Stimulated activated memory B cell treated with anti-CD40 and anti-IgM and Interleukin-4, amounts not matched to agents 10 μg/mL and 1 μg/mL and 100 μg/mL, for 72 hours (primary cell): Measurements from ENCODE around the gene AZGP1.
A peak's percentile ranks its signal among the peaks of the same experiment; 100 is the strongest.
"Not testable (repeated sequence)": the region's sequence is repeated elsewhere in the genome, so short reads cannot be mapped to it uniquely, and the experiment has no call there.

Experiments
- ATAC-seq: fragments of 150-1000 bp; cut with Tn5 transposase; 2 replicates; pipeline ENCODE4 v1.10.0; 2021
- H3K27ac Mint-ChIP-seq: one replicate; pipeline ENCODE4 v1.8.0; 2022; ENCODE audit warnings: mild to moderate bottlenecking, mixed read lengths
- H3K27me3 Mint-ChIP-seq: one replicate; pipeline ENCODE4 v1.8.0; 2022; ENCODE audit warnings: mixed read lengths
- H3K36me3 Mint-ChIP-seq: one replicate; pipeline ENCODE4 v1.8.0; 2022; ENCODE audit warnings: mixed read lengths
- H3K4me1 Mint-ChIP-seq: one replicate; pipeline ENCODE4 v1.8.0; 2022; ENCODE audit warnings: mixed read lengths
- H3K4me3 Mint-ChIP-seq: one replicate; pipeline ENCODE4 v1.8.0; 2022; ENCODE audit warnings: mild to moderate bottlenecking, moderate library complexity, mixed read lengths
- H3K9me3 Mint-ChIP-seq: one replicate; pipeline ENCODE4 v1.8.0; 2022; ENCODE audit warnings: mixed read lengths

Gene AZGP1

DNA sequence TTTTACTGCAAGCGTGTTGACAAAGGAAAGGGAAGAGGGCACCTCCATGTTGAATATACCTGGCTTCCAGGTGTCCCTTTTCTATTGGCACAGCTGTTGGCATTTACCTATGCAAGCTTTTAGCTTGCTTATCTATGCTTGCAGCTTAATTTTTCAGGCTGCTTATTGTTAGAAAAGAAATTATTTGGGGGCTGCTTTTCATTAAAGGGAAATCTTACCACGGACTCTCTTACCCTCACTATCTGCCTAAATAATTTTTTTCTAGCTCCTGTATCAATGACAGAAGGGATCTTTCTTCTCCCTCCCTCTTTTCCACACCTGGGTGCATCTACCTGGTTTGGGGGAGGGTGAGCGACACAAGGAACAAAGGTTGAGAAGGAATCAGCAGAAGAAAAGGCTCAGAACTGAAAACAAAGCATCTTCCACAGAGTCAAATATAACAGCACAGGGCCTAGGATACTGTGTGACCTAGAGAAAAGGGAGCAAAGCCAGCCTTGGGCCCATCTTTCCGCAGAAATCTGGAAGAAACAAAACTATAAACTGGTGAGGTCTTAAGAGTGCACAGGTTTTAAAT lies 31.2 kb downstream of the AZGP1 start:
- no peak for ATAC-seq
- Mint-ChIP-seq H3K4me3 (no peak overlapping the region), H3K36me3 (no peaks in the 10 kb centered on the region), H3K4me1 (peaks cover 15% of the 10 kb centered on the region), H3K27me3 (peaks cover 33% of the 10 kb centered on the region), H3K9me3 (no peaks in the 10 kb centered on the region), H3K27ac (no peak overlapping the region)

DNA sequence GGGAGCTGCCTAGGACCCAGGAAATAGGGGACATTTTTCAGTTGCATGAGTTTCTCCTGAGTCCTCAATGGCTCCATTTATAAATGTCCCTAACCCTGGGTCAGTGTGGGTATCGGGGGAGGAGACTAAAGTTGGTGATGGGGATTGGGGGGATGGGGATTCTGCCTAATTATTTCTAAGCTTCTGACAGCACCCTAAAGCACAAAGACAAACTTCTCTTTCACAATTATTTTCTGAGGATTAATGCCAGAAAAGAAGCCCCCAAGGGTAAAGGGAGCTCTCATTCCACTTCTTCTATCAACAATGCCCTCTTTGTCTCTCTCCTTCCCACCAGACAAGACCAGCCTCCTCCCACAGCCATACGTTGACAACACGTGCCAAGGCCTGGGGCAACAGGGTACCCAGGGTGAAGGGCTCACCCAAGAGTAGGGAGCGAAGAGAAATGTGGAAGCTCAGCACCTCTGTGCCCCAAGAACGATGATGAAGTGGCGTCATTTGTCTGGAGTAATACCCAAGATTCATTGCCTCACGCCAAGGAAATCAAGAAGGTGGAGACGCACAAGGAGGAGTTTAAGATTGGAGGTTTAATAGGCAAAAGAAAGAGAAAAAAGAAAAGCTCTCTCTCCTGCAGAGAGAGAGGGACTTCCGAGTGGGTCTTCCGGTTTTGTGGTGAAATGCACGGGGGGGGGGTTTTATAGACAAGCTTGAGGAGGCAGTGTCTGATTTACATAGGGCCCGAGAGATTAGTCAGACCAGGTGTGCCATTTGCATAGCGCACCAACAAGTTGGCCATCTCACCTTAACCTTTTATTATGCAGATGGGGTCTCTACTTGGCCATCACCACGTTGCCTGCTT lies 32.0 kb downstream of the AZGP1 start:
- ATAC-seq = no peak
- Mint-ChIP-seq H3K36me3 (peaks cover 6% of the 10 kb centered on the region), H3K27ac (no peak overlapping the region), H3K27me3 (peaks cover 33% of the 10 kb centered on the region), H3K9me3 (peaks cover 5% of the 10 kb centered on the region), H3K4me1 (peaks cover 13% of the 10 kb centered on the region), H3K4me3 (peak overlapping the region; percentile 48)

DNA sequence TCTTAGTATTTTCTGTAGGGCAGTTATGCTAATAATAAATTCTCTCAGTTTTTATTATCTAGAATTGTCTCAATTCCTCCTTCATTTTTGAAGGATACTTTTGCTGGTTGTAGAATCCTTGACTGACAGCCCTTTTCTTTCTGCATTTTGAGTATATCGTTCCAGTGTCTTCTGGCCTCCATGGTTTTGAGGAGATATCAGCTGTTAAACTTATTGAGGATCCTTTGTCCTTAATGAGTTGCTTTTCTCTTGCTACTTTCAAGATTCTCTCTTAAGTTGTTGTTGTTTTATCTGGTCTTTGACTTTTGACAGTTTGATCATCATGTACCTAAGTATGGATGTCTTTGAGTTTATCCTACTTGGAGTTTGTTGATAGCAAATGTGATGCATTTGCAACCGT lies 37.5 kb downstream of the AZGP1 start:
- no peak for ATAC-seq
- H3K4me1 Mint-ChIP-seq = no peaks in the 10 kb centered on the region
- H3K27me3 Mint-ChIP-seq = peaks cover 76% of the 10 kb centered on the region
- peaks cover 9% of the 10 kb centered on the region for H3K9me3 Mint-ChIP-seq
- H3K36me3 Mint-ChIP-seq = peaks cover 6% of the 10 kb centered on the region
- no peak overlapping the region for H3K4me3 Mint-ChIP-seq
- H3K27ac Mint-ChIP-seq = no peak overlapping the region

DNA sequence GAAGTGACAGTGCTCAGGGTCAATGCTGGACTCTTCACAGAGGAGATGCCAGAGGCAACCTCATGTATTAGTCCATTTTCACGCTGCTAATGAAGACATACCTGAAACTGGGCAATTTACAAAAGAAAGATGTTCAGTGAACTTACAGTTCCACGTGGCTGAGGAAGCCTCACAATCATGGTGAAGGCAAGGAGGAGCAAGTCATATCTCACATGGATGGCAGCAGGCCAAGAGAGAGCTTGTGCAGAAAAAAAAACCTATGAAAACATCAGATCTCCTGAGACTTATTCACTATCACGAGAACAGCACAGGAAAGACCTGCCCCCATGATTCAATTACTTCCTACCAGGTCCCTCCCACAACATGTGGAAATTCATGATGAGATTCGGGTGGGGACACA lies 40.8 kb downstream of the AZGP1 start:
- H3K9me3 Mint-ChIP-seq, H3K27ac Mint-ChIP-seq, H3K4me1 Mint-ChIP-seq, H3K4me3 Mint-ChIP-seq, H3K36me3 Mint-ChIP-seq, ATAC-seq: not testable (repeated sequence)
- peaks cover 80% of the 10 kb centered on the region for H3K27me3 Mint-ChIP-seq

DNA sequence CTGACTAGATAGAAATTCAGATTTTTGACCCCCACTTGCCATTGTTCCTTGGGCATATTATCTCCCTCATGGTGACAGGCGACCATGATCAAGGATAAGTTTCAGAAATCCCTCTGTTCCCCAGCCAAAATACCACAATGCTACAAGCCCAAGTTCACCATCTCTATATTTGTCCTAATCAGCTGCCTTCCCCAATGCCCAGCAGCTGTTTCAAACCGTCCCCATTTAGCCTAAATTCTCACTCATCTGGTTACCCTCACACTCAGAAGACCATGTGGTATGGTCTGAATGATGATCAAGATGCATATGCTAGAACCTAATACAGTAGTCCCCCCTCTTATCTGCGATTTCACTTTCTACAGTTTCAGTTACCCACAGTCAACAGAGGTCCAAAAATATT lies 45.5 kb downstream of the AZGP1 start:
- H3K36me3 Mint-ChIP-seq = no peaks in the 10 kb centered on the region
- H3K27ac Mint-ChIP-seq = no peak overlapping the region
- H3K9me3 Mint-ChIP-seq = no peaks in the 10 kb centered on the region
- no peak overlapping the region for H3K4me3 Mint-ChIP-seq
- H3K27me3 Mint-ChIP-seq = peaks cover 86% of the 10 kb centered on the region
- no peak for ATAC-seq
- peaks cover 9% of the 10 kb centered on the region for H3K4me1 Mint-ChIP-seq

DNA sequence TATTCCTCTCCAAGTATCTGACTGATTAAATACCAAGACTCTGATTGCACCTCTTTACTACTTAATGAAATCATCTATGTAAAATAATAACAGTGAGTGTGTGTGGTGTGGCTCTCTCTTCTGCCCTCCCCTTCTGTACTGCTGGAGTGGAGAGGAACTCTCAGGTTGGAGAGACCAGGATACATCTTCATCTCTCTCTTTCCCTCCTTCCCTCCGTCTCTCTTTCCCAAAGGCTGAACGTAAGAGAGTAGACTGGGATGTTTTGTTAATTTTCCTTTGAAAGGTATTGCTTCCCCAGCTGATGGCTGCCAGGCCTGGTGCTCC lies 46.1 kb downstream of the AZGP1 start:
- no peak for ATAC-seq
- peaks cover 9% of the 10 kb centered on the region for H3K4me1 Mint-ChIP-seq
- H3K27me3 Mint-ChIP-seq = peaks cover 80% of the 10 kb centered on the region
- no peaks in the 10 kb centered on the region for H3K9me3 Mint-ChIP-seq
- no peak overlapping the region for H3K4me3 Mint-ChIP-seq
- H3K27ac Mint-ChIP-seq = no peak overlapping the region
- no peaks in the 10 kb centered on the region for H3K36me3 Mint-ChIP-seq

DNA sequence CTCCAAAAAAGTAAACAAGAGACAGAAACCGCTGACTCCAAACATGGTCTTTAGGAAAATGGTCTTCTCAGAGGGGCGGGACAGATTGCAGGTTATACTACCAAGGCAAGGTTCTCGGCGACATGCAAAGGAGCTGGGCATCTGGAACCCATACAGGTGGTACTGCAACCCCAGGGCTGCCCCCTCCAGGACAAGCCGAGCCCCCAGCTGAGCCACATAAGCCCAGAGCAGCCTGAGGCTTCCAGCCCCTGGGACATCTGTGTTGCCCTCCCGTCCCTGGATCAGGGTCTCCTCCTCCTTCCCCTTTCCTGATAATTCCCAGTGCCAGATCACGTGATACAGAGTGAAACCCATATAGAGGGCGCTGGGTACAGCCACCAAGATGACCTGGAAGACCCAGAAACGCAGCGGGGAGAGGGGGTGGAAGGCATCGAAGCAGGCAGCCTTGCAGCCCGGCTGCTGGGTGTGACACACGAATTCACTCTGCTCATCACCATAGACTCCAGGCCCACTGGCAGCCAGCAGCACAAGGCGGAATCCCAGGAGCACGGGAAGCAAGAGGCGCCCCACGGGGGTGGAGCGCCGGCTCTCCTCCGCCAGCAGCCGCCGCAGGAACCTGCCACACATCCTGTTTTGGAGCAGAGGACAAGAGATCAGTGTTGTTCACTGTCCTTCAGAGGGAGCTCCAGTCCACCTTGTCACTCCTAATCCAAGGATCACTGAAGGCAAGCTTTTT lies 46.7 kb downstream of the AZGP1 start, which contains the start of gene GJC3:
TSS of gene GJC3 (minus strand) at position 627 of the 736 bp plus-strand sequence. CDS start at position 627, 0 bp downstream.
- Mint-ChIP-seq H3K27me3 (peaks cover 74% of the 10 kb centered on the region), H3K9me3 (no peaks in the 10 kb centered on the region), H3K36me3 (no peaks in the 10 kb centered on the region), H3K4me3 (peak within 1 kb of the TSS; percentile 54), H3K4me1 (peaks cover 9% of the 10 kb centered on the region), H3K27ac (no peak within 1 kb of the TSS)
- ATAC-seq = peak; percentile 54

DNA sequence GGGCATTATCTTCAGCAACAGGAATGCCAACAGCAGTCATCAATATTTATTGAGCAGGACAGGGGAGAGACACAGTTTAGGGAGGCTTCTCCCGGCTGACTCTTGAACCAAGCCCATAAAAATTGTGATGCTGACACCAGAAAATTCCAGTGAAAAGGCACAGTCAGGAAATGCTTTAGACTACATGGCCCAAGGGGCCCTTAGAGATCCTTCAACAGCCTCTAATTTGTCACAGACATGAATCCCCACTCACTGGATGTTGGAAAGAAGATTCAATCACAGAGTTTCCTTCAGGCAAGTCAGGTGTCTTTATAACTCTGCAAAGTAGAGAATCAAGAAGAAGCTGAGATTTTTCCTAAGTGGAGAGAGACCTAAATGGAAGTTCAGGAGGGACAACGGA lies 47.6 kb downstream of the AZGP1 start:
- no peaks in the 10 kb centered on the region for H3K36me3 Mint-ChIP-seq
- no peak overlapping the region for H3K4me3 Mint-ChIP-seq
- H3K27ac Mint-ChIP-seq = no peak overlapping the region
- ATAC-seq = no peak
- no peaks in the 10 kb centered on the region for H3K9me3 Mint-ChIP-seq
- peaks cover 9% of the 10 kb centered on the region for H3K4me1 Mint-ChIP-seq
- H3K27me3 Mint-ChIP-seq = peaks cover 65% of the 10 kb centered on the region

DNA sequence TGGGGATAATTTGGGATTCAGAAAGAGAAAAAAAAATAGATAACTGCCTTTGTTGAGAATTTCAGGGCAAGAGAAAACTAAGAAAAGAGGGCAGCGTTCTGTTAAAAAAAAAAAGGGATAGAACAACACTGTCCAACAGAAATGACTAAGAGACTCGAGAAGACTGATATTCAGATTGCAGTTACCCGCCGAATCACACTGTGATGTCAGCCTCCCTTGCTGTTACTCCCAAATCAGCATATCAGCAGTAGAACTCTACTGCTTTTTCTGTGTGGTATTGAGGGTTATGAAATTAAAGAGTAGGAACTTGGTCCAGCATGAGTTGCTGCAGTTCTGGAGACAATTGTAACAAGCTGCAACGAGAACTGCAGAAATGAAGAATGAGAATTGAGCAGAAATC lies 48.3 kb downstream of the AZGP1 start:
- H3K27me3 Mint-ChIP-seq = peaks cover 58% of the 10 kb centered on the region
- H3K9me3 Mint-ChIP-seq = no peaks in the 10 kb centered on the region
- no peak for ATAC-seq
- no peak overlapping the region for H3K4me3 Mint-ChIP-seq
- H3K27ac Mint-ChIP-seq = no peak overlapping the region
- peaks cover 9% of the 10 kb centered on the region for H3K4me1 Mint-ChIP-seq
- H3K36me3 Mint-ChIP-seq = peaks cover 5% of the 10 kb centered on the region

DNA sequence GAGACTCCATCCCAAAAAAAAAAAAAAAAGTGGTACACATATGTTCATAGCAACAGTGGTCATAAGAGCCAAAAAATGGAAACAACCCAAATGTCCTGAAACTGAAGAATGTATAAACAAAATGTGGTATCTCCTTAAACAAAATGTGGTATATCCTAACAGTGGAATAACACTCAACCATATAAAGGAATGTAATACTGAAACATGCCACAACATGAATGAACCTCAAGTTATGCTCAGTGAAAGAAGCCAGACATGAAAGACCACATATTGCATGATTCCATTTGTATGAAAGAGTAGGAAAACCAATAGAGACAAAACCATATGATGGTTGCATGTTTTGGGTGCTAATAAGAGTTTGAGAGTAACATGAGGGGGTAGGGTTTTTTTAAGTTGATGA lies 49.5 kb downstream of the AZGP1 start:
- Mint-ChIP-seq H3K27ac (no peak overlapping the region), H3K36me3 (peaks cover 16% of the 10 kb centered on the region), H3K27me3 (peaks cover 54% of the 10 kb centered on the region), H3K4me1 (peaks cover 9% of the 10 kb centered on the region), H3K4me3 (no peak overlapping the region), H3K9me3 (no peaks in the 10 kb centered on the region)
- ATAC-seq = no peak

DNA sequence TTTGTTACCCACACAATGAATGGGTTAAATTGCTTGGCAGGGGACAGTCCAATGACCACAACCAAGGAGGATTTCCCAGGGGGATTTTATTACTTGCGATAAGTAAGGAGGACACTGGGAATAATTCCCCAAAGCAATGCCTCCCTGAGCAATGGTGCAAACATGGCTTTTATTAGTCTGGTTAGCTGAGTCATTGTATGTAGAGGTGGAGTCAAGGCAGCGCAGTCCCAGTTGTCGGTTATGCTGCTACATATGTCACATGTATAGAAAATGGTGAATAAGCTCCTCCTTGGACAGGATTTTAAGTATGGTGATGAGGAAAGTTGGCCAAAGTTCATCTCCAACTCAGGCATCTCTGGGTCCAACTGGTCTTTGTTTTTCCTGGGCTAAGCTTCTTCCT lies 52.6 kb downstream of the AZGP1 start:
- Mint-ChIP-seq H3K27me3 (peaks cover 23% of the 10 kb centered on the region), H3K9me3 (no peaks in the 10 kb centered on the region), H3K36me3 (peaks cover 29% of the 10 kb centered on the region), H3K4me1 (peaks cover 15% of the 10 kb centered on the region), H3K4me3 (no peak overlapping the region), H3K27ac (no peak overlapping the region)
- no peak for ATAC-seq

DNA sequence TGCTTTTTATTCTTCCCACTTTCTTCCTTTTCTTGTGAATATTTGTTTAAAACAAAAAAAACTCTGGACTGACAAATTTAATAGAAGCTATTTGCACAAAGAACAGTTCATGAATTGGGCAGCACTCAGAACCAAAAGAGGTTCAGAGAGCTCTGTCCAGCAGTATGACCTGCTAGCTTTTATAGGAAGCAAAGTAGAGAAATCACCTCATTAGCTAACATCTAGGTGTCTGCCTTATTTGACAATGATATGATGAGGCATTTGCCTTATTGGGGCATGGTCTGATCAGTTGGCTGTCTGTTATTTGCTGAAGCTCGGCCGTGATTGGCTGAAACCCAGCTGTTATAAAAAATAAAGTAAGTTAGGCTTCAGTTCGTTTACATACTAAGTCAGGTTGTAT lies 55.7 kb downstream of the AZGP1 start:
- peak overlapping the region; percentile 95 for H3K4me3 Mint-ChIP-seq
- H3K27me3 Mint-ChIP-seq = no peaks in the 10 kb centered on the region
- peaks cover 43% of the 10 kb centered on the region for H3K36me3 Mint-ChIP-seq

DNA sequence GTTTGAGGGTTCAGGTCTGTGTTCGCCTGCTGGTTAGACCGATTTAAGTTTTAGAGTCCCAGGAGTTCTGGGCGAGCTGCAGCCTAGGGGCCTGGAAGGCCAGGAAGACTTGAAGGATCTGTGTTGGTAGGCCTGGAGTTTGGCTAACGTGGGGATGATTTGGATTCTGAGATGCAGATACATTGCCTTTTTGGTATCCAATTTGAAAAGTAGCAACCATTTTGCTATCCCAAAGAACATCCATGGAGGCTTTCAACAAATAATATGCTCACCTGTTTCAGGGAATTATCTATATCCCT lies 56.1 kb downstream of the AZGP1 start:
- H3K9me3 Mint-ChIP-seq = no peaks in the 10 kb centered on the region
- H3K27ac Mint-ChIP-seq = peak overlapping the region; percentile 95
- H3K27me3 Mint-ChIP-seq = no peaks in the 10 kb centered on the region
- peaks cover 44% of the 10 kb centered on the region for H3K4me1 Mint-ChIP-seq
- H3K4me3 Mint-ChIP-seq = peak overlapping the region; percentile 95
- peaks cover 43% of the 10 kb centered on the region for H3K36me3 Mint-ChIP-seq
- no peak for ATAC-seq

More for the DNA sequence above, 55.7 kb downstream of the AZGP1 start:
- ATAC-seq = no peak
- Mint-ChIP-seq H3K4me1 (peaks cover 40% of the 10 kb centered on the region), H3K9me3 (no peaks in the 10 kb centered on the region), H3K27ac (peak overlapping the region; percentile 95)

DNA sequence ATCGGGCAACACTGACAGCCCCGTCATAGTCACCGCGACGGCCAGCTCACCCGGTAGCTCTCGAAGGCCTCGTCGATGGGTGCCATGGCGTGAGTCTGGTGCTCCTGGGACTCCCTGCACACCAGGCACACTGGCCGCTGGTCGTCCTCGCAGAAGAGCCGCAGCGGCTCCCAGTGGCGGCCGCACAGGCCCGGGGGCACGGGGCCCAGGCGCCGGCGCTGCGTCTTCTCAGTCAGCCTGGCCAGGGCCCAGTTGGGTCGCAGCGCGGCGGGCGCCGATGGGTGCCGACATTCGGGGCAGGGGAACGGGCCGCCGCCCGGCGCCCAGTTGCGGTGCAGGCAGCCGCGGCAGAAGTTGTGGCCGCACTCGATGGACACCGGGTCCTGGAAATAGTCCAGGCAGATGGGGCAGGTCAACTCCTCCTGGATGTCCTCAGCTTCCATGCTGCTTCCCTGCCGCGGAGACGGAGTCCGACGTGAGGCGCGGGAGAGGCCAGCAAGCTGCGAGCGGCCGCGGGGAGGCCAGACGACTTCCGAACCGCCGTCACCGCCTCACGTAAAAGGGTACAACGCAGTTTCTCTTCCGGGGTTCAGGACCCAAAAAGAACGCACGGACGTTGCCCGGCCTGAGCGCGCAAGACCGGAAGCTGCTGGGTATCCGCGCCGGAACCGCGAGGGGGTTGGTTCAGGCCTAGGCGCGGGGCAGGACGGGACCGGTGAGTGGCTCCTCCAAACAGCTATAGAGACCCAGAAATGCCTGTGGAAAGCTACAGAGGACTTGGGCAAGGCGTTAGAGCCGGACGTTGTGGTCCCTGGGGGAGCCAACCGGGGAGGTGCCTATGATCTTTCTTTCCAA lies 56.6 kb downstream of the AZGP1 start, which contains the start of gene TRIM4:
TSS of gene TRIM4 (minus strand) at position 572 of the 855 bp plus-strand sequence. CDS start at position 443, 129 bp downstream.
- peaks cover 43% of the 10 kb centered on the region for H3K36me3 Mint-ChIP-seq
- no peaks in the 10 kb centered on the region for H3K9me3 Mint-ChIP-seq
- no peaks in the 10 kb centered on the region for H3K27me3 Mint-ChIP-seq
- H3K4me1 Mint-ChIP-seq = peaks cover 50% of the 10 kb centered on the region
- peak; percentile 100 for ATAC-seq
- H3K27ac Mint-ChIP-seq = peak within 1 kb of the TSS; percentile 95
- H3K4me3 Mint-ChIP-seq = peak within 1 kb of the TSS; percentile 95
